KMS-11 (cell line): Measurements from ENCODE around the gene SH3D21.

Experiments
- H2AFZ ChIP-seq: fragments of 200-600 bp; sonication (generic); 2 replicates; pipeline ENCODE4 v1.6.1; 2016; ENCODE audit warnings: antibody characterized with exemption, mixed run types, low read depth
- H3K27ac ChIP-seq: fragments of 200-600 bp; sonication (generic); 2 replicates; pipeline ENCODE4 v1.6.1; 2016; ENCODE audit warnings: mild to moderate bottlenecking, mixed run types
- H3K27me3 ChIP-seq: fragments of 200-600 bp; sonication (generic); 2 replicates; pipeline ENCODE4 v1.6.1; 2017; ENCODE audit warnings: mild to moderate bottlenecking, low read depth, mixed run types, moderate library complexity; ENCODE audit not compliant: insufficient read depth
- H3K36me3 ChIP-seq: fragments of 200-600 bp; sonication (generic); 2 replicates; pipeline ENCODE4 v1.6.1; 2017; ENCODE audit warnings: mild to moderate bottlenecking, mixed run types; ENCODE audit not compliant: insufficient read depth
- H3K4me1 ChIP-seq: fragments of 200-600 bp; sonication (generic); 2 replicates; pipeline ENCODE4 v1.6.1; 2016; ENCODE audit warnings: mild to moderate bottlenecking, low read depth, mixed run types; ENCODE audit not compliant: poor library complexity, severe bottlenecking
- H3K4me2 ChIP-seq: fragments of 200-600 bp; sonication (generic); 2 replicates; pipeline ENCODE4 v1.7.0; 2016; ENCODE audit warnings: mild to moderate bottlenecking, mixed run types
- H3K4me3 ChIP-seq: fragments of 200-600 bp; sonication (generic); IDR thresholded peaks from 2 replicates; pipeline ENCODE4 v1.6.1; 2017; ENCODE audit warnings: low read depth, low read length, mixed read lengths; ENCODE audit not compliant: insufficient read depth
- H3K79me2 ChIP-seq: fragments of 200-600 bp; sonication (generic); 2 replicates; pipeline ENCODE4 v1.6.1; 2016; ENCODE audit warnings: low read depth, mixed run types; ENCODE audit not compliant: insufficient read depth
- H3K9ac ChIP-seq: fragments of 200-600 bp; sonication (generic); 2 replicates; pipeline ENCODE4 v1.6.1; 2016; ENCODE audit warnings: mild to moderate bottlenecking, mixed run types
- H4K20me1 ChIP-seq: fragments of 200-600 bp; sonication (generic); 2 replicates; pipeline ENCODE4 v1.6.1; 2016; ENCODE audit warnings: mild to moderate bottlenecking, mixed run types; ENCODE audit not compliant: insufficient read depth
- TF ChIP-seq, protein P1 (sequence below): fragments of 200-600 bp; sonication (generic); conservative IDR thresholded peaks from 2 replicates; pipeline ENCODE4 v1.6.1; 2017; ENCODE audit warnings: low read depth, mild to moderate bottlenecking, antibody characterized with exemption, low read length, moderate library complexity, mixed read lengths

Gene SH3D21

DNA sequence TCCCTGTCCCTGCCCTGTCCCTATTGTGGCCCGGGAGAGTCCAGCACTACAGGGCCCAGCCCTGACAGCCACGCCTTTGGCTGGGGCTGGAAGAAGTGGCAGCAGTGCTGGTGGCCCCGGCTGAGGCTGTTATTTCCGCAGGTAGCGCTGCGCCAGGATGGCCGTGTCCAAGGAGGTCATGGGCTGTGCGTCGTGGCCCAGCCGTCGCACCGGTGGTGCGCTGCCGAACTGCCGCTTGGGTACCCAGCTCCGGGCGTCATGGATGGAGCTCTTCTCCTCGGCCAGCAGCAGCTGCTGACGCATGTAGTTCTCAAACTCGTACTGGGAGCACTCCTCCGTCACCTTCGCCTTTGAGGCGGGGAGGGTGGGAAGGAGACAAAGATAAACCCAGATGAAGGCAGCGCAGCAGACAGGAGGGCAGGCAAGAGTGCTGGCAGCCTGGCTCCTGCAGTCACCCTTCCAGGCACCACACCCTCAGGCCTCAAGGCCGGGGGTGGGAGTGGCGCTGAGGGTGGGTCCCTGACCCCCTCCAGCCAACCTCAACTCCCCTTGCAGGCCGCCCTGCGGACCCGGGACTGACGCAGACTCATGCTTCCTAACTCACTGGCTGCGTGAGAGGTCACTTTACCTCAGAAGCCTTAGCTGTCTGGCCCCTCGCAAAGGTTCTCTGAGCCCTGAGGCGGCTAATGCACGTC lies 35.6 kb downstream of the SH3D21 start:
- Histone ChIP-seq H3K9ac (no peak overlapping the region), H4K20me1 (no peaks in the 10 kb centered on the region), H3K27ac (no peak overlapping the region), H2AFZ (no peak overlapping the region), H3K36me3 (no peaks in the 10 kb centered on the region), H3K4me2 (no peak overlapping the region), H3K4me3 (no peak overlapping the region), H3K27me3 (no peaks in the 10 kb centered on the region), H3K79me2 (no peaks in the 10 kb centered on the region), H3K4me1 (no peaks in the 10 kb centered on the region)
- TF ChIP-seq, protein P1, sequence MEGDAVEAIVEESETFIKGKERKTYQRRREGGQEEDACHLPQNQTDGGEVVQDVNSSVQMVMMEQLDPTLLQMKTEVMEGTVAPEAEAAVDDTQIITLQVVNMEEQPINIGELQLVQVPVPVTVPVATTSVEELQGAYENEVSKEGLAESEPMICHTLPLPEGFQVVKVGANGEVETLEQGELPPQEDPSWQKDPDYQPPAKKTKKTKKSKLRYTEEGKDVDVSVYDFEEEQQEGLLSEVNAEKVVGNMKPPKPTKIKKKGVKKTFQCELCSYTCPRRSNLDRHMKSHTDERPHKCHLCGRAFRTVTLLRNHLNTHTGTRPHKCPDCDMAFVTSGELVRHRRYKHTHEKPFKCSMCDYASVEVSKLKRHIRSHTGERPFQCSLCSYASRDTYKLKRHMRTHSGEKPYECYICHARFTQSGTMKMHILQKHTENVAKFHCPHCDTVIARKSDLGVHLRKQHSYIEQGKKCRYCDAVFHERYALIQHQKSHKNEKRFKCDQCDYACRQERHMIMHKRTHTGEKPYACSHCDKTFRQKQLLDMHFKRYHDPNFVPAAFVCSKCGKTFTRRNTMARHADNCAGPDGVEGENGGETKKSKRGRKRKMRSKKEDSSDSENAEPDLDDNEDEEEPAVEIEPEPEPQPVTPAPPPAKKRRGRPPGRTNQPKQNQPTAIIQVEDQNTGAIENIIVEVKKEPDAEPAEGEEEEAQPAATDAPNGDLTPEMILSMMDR = no peak

DNA sequence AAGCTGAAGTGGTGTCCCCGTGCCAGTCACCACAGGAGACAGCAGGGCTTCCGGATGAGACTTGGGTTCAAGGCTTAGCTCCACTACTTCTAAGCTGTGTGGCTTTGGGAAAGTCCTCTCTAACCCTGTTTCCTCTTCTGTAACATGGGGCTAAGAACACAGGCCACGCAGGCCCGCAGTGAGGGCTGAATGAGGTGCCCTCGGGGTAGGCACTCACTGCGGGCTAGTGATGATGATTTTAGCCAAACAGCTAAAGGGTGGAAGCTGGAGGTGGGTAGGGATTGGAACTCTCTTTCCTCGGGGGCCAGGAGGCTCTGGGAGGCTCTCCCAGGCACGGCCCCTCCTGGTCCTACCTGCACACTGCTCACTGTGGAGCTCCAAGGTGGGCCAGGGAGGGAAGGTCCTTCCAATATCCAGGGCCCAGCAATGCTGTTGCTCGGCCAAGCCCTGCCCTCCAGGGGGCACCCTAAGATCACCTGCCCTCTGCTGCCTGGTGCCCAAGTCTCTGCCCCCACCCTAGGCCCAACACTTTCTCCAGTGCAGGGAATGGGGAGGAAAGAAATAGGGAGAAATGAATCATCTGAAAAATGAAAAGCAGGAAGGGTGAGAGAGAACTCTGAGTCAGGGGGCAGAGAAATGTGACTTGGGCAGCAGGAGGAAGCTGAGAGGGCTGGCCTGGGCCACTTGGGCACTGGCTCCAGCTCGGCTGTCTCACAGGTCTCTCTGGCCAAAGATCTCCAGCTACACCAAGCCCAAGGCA lies 36.4 kb downstream of the SH3D21 start:
- TF ChIP-seq, protein P1 = peak; percentile 68
- Histone ChIP-seq H3K27me3 (no peaks in the 10 kb centered on the region), H2AFZ (no peak overlapping the region), H3K79me2 (no peaks in the 10 kb centered on the region), H3K4me2 (no peak overlapping the region), H4K20me1 (no peaks in the 10 kb centered on the region), H3K4me1 (no peaks in the 10 kb centered on the region), H3K4me3 (no peak overlapping the region), H3K36me3 (no peaks in the 10 kb centered on the region), H3K9ac (no peak overlapping the region), H3K27ac (no peak overlapping the region)

- no peak overlapping the region for H3K4me2 ChIP-seq
- no peak overlapping the region for H3K4me3 ChIP-seq
- TF ChIP-seq, protein P1 = no peak
- H3K4me1 ChIP-seq = no peaks in the 10 kb centered on the region
- no peak overlapping the region for H2AFZ ChIP-seq
- H3K27ac ChIP-seq = no peak overlapping the region
- no peaks in the 10 kb centered on the region for H3K27me3 ChIP-seq
- no peaks in the 10 kb centered on the region for H4K20me1 ChIP-seq
- H3K36me3 ChIP-seq = no peaks in the 10 kb centered on the region
- no peak overlapping the region for H3K9ac ChIP-seq
- no peaks in the 10 kb centered on the region for H3K79me2 ChIP-seq
Measured at GRCh38 chr1:36343651-36344394, 37.7 kb downstream of the SH3D21 start.

DNA sequence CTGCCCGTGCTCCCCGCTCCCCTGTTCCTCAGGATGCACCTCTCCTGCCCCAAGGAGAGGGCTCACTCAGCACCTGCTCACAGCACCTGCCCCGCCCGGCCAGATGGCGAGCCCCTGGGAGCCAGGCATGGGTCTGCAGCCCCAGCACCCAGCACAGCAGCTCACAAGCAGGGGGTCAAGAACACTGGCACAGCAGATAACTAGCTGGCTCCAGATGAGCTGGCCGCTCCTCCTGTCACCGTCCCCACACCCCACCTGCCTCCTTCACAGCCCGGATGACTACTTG lies 38.2 kb downstream of the SH3D21 start:
- Histone ChIP-seq H3K4me2 (no peak overlapping the region), H3K36me3 (no peaks in the 10 kb centered on the region), H3K79me2 (no peaks in the 10 kb centered on the region), H4K20me1 (no peaks in the 10 kb centered on the region), H3K9ac (no peak overlapping the region), H3K27me3 (no peaks in the 10 kb centered on the region), H3K4me3 (no peak overlapping the region), H3K27ac (no peak overlapping the region), H2AFZ (no peak overlapping the region), H3K4me1 (no peaks in the 10 kb centered on the region)
- TF ChIP-seq, protein P1 = no peak
